HG02642 (cell line): Measurements from ENCODE around the gene LRP10.
"Not testable (repeated sequence)": the region's sequence is repeated elsewhere in the genome, so short reads cannot be mapped to it uniquely, and the experiment has no call there.

ENCODE experiments used
- ATAC-seq: cut with Tn5 transposase; IDR thresholded peaks from one replicate; pipeline ENCODE4 v1.9.1; 2021; ENCODE audit warnings: mild to moderate bottlenecking; ENCODE audit not compliant: unreplicated experiment, poor library complexity

Gene LRP10, protein sequence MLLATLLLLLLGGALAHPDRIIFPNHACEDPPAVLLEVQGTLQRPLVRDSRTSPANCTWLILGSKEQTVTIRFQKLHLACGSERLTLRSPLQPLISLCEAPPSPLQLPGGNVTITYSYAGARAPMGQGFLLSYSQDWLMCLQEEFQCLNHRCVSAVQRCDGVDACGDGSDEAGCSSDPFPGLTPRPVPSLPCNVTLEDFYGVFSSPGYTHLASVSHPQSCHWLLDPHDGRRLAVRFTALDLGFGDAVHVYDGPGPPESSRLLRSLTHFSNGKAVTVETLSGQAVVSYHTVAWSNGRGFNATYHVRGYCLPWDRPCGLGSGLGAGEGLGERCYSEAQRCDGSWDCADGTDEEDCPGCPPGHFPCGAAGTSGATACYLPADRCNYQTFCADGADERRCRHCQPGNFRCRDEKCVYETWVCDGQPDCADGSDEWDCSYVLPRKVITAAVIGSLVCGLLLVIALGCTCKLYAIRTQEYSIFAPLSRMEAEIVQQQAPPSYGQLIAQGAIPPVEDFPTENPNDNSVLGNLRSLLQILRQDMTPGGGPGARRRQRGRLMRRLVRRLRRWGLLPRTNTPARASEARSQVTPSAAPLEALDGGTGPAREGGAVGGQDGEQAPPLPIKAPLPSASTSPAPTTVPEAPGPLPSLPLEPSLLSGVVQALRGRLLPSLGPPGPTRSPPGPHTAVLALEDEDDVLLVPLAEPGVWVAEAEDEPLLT

GRCh38 chr14:22871224-22872032 is at the start of gene LRP10:
LRP10 (plus strand) TSS chr14:22871740; CDS start chr14:22872304, 564 bp downstream.
- ATAC-seq = peak; percentile 87

GRCh38 chr14:22822016-22822570 is 49.4 kb upstream of the LRP10 start:
- no peak for ATAC-seq

DNA sequence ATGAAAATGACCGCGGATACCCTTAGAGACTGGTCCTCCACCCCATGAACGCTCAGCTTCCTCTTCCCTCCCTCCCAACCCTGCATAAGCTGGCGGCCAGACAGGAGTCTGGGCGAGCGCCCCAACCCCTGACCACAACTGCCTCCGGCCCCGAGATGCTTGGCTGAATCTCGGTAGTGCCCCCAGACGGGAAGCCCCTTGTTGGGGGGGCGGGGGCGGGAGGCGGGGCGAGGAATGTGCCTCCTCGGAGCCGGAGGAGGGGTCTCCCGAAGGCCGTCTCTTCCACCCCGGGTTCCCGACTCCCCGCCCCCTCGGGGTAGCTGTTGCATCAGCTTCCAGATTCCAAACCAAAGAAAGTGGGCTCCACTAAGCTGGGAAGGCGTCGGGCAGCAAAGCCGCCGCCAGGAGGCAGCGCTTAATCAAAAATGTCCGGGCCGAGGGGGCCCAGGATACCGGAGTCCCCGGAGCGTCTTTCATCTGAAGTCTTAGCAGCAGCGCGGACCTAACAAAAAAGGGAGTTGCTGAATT is 48.9 kb upstream of the LRP10 start:
- peak; percentile 49 for ATAC-seq

GRCh38 chr14:22824711-22825359 is 46.7 kb upstream of the LRP10 start:
- ATAC-seq = no peak

- not testable (repeated sequence) for ATAC-seq
Measured at GRCh38 chr14:22829076-22829660, 42.4 kb upstream of the LRP10 start.

GRCh38 chr14:22829661-22830442 is 41.7 kb upstream of the LRP10 start, which contains the start of gene MRPL52:
MRPL52 (plus strand) TSS chr14:22829887; CDS start chr14:22829913, 26 bp downstream.
- peak; percentile 86 for ATAC-seq

DNA sequence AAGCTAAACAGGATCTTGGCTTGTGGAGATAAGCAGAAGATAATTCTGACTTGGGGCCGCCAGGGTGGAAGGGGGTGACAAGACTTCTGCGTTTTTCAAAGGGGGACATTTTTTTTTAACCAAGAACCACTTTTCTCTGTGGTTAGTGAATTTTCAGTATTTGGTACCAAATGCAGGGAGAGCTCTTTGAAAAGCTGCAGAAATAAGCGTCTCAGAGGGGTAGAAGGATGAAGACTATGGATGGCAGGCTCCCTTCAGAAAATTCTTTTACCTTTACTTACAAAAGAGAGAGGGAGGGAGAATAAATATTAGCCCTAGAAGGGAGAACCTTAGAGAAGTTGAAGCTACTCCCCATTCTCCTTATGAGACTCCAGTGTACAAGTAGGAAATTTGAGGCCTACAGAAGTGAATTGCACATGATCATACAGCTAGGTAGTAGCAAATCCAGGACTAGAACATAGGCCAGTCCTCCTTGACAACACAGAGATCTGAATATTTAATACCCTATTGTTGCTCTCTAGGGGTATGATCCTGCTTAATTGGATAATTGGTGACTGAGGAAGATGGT is 41.0 kb upstream of the LRP10 start:
- no peak for ATAC-seq

DNA sequence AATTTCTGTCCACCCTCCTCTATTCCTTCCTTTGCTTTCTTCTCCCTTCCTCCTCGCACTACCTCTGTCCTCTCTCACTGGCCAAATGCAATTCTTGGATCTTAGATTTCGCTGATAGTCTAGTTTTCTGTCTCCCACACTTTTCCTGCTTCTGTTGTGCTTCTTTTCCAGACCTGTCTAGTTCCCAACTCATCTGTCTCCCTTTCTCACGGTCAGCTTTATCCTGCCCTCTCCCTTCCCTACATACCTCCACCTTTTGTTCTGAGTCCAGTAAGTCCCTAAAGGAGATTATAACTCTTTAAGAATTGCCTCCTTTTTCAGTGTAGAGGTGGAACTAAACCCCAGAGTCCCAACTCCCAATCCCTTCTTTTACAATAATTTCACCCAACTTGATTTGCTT is 36.0 kb upstream of the LRP10 start:
- no peak for ATAC-seq

- ATAC-seq = no peak
Measured at GRCh38 chr14:22836301-22837113, 35.0 kb upstream of the LRP10 start, which contains the start of gene MMP14. MMP14 (plus strand) TSS chr14:22836585; CDS start chr14:22836818, 233 bp downstream.

GRCh38 chr14:22837114-22837749 is 34.3 kb upstream of the LRP10 start:
- no peak for ATAC-seq

- no peak for ATAC-seq
Measured at GRCh38 chr14:22837750-22838538, 33.6 kb upstream of the LRP10 start.

DNA sequence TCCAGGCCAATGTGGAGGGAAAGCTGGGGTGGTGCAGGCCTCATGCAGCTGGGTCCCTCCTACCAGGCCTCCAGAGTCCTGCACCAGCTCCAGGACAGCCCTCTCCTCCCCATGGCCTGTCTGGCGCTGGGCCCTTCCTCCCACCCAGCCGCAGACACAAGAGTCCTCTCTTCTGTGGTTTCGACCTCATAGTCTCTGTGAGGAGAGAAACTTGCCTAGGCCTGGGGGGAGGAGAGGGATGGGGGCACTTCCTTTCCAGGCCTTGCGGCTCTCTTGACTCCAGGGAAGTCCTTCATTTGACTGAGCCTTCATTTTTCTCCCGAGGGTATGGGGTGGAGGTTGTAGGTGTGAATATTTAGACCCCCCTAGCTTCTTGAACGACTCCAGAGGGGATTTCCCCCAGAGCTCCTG is 32.9 kb upstream of the LRP10 start:
- no peak for ATAC-seq

DNA sequence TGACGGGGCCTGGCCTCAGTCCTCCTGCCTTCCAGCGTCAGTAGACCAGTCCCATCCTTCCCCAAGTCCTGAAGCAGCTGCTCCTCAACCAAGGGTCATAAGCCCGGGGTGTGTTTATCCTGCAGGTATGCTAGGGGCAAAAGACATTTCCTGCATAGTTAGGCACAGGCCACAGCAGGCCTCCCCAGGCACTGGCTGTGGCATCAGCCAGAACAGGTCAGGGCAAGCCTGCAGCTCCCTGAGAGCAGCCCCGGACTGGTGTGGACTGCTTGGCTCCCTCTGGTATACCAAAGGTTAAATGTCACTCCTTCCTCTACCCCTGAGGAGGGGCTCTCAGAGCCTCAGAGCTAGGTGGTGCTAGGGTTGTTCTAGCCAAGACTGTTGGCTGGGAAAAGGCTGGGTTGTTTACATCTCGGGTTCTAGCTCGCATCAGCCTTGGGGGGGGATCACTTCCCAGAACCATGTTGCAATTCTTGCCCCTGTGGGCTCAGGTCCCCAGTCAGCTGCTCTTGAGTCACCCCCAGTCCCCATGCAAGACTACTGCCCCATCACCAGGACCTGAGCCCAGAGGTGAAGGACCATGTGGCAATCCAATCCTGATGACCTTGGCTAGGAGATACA is 32.3 kb upstream of the LRP10 start:
- ATAC-seq = no peak

- no peak for ATAC-seq
Measured at GRCh38 chr14:22841311-22841710, 30.2 kb upstream of the LRP10 start.

DNA sequence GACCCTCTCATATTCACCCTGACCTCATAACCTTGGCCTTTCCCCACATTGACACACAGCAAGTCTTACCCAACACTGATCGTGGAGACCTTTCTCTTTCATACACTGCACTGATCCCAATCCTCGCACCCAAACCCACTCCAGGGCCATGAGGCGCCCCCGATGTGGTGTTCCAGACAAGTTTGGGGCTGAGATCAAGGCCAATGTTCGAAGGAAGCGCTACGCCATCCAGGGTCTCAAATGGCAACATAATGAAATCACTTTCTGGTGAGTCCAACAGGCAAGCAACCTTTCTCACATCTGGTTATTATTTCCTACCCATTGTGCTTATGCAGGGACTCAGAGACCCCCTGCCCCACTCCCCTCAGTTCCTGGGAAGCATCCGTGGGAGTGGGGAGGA is 29.8 kb upstream of the LRP10 start:
- ATAC-seq = no peak
